ENCODE results near the gene RAE1.

The RAE1 gene

GRCh38 chr20:57351042-57351783 is at the start of gene RAE1:
Gene RAE1, plus strand, starts transcription at chr20:57351255. Its CDS starts 2,784 bp downstream, at chr20:57354039.
- peak; percentile 88 for DNase-seq (ENCODE audit: low spot score)

- DNase-seq (ENCODE audit: low spot score) = no peak
Measured at GRCh38 chr20:57306747-57307146, 44.3 kb upstream of the RAE1 start.

GRCh38 chr20:57308451-57309271 is 42.4 kb upstream of the RAE1 start:
- no peak for DNase-seq (ENCODE audit: low spot score)

GRCh38 chr20:57309544-57310115 is 41.4 kb upstream of the RAE1 start:
- no peak for DNase-seq (ENCODE audit: low spot score)

- DNase-seq (ENCODE audit: low spot score) = no peak
Measured at GRCh38 chr20:57310821-57311514, 40.1 kb upstream of the RAE1 start.

- DNase-seq (ENCODE audit: low spot score) = no peak
Measured at GRCh38 chr20:57312138-57312537, 38.9 kb upstream of the RAE1 start.

- no peak for DNase-seq (ENCODE audit: low spot score)
Measured at GRCh38 chr20:57313230-57313629, 37.8 kb upstream of the RAE1 start.

- DNase-seq (ENCODE audit: low spot score) = no peak
Measured at GRCh38 chr20:57313951-57314350, 37.1 kb upstream of the RAE1 start.

- DNase-seq (ENCODE audit: low spot score) = no peak
Measured at GRCh38 chr20:57315083-57315975, 35.7 kb upstream of the RAE1 start.

- no peak for DNase-seq (ENCODE audit: low spot score)
Measured at GRCh38 chr20:57315976-57316480, 35.0 kb upstream of the RAE1 start.

GRCh38 chr20:57316795-57317201 is 34.3 kb upstream of the RAE1 start:
- DNase-seq (ENCODE audit: low spot score) = no peak

GRCh38 chr20:57317316-57317788 is 33.7 kb upstream of the RAE1 start:
- DNase-seq (ENCODE audit: low spot score) = no peak

GRCh38 chr20:57317789-57318371 is 33.2 kb upstream of the RAE1 start:
- no peak for DNase-seq (ENCODE audit: low spot score)

GRCh38 chr20:57319584-57319983 is 31.5 kb upstream of the RAE1 start:
- no peak for DNase-seq (ENCODE audit: low spot score)

GRCh38 chr20:57320358-57320757 is 30.7 kb upstream of the RAE1 start:
- DNase-seq (ENCODE audit: low spot score) = no peak

GRCh38 chr20:57321142-57321541 is 29.9 kb upstream of the RAE1 start:
- DNase-seq (ENCODE audit: low spot score) = no peak

GRCh38 chr20:57322476-57322875 is 28.6 kb upstream of the RAE1 start:
- no peak for DNase-seq (ENCODE audit: low spot score)

- no peak for DNase-seq (ENCODE audit: low spot score)
Measured at GRCh38 chr20:57323034-57323433, 28.0 kb upstream of the RAE1 start.

- DNase-seq (ENCODE audit: low spot score) = no peak
Measured at GRCh38 chr20:57325632-57326356, 25.3 kb upstream of the RAE1 start.

All from hematopoietic multipotent progenitor cell treated with erythropoietin and hydrocortisone succinate and interleukin-3 and kit ligand, for 15 days (in vitro differentiated cells).